Measurements from ENCODE around the gene FCGR1A.
"Not testable (repeated sequence)": the region's sequence is repeated elsewhere in the genome, so short reads cannot be mapped to it uniquely, and the experiment has no call there.

Gene FCGR1A

DNA sequence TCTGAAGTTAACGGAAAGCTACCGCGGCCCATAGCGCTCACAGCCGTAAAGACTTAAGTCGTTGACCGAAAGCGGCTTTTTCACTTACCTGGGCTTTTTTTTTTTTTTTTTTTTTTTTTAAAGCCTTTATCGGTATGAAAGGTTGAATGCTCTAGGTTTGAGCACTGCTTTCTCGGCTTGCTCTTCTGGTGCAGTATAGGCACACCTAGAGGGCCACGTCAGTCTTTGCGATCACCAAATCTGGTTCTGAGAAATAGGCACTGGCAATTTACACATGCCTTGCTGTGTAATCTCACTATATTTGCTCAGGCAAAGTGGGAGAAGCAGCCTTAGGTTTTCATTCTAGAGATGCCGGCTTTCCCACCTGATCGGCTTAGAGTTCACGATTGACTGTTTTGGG, 50.6 kb downstream of the FCGR1A start:
- not testable (repeated sequence) for DNase-seq (ENCODE audit: low read depth)

GRCh38 chr1:149841149-149841548, 58.7 kb downstream of the FCGR1A start:
- not testable (repeated sequence) for DNase-seq (ENCODE audit: low read depth)
